ENCODE data around the gene SCAMP5.

DNA sequence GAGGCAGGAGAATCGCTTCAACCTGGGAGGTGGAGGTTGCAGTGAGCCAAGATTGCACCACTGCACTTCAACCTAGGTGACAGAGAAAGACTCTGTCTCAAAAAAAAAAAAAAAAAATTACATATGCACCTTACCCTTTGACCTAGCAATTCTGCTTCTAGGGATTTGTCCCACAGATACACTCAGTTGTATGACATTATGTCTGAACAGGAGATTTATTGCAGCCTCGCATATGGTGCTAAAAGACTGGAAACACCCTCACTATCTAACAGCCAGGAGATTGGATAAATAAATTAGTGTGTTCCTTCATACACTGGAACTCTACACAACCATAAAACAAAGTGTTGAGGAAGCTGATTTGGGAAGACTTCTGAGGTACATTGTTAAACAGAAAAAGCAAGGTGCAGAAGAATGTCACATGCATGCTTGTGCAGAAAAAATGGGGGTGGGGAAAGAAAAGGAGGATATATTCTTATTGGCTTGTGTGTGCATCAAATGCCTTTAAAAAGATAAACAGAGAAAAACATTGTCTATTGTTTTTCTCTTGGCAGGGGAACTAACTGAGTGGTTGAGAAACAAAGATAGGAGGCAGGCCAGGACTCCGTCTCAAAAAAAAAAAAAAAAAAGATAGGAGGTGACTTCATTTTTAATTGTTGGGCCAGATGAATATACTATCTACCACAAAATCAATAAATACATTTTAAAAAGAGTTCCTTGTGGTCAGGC is 59.0 kb downstream of the SCAMP5 start:
- TF ChIP-seq SUZ12 (IDR thresholded peaks at IDR 0.05; ENCODE audit: extremely low read depth, insufficient read depth, insufficient read length) (no peak), YY1 (IDR thresholded peaks at IDR 0.05; ENCODE audit: insufficient read depth, insufficient read length) (no peak), ZNF274 (IDR thresholded peaks at IDR 0.05; ENCODE audit: low read depth, low read length) (no peak)
